ENCODE results near the gene ZNF687. TPM values are rescaled to one million over a fixed set of nuclear protein-coding genes. Genes with fewer than 3 reads are reported as not detected.

ZNF687 gene
- total RNA-seq, 1 donor from 2014 or later = 67.9 TPM

DNA sequence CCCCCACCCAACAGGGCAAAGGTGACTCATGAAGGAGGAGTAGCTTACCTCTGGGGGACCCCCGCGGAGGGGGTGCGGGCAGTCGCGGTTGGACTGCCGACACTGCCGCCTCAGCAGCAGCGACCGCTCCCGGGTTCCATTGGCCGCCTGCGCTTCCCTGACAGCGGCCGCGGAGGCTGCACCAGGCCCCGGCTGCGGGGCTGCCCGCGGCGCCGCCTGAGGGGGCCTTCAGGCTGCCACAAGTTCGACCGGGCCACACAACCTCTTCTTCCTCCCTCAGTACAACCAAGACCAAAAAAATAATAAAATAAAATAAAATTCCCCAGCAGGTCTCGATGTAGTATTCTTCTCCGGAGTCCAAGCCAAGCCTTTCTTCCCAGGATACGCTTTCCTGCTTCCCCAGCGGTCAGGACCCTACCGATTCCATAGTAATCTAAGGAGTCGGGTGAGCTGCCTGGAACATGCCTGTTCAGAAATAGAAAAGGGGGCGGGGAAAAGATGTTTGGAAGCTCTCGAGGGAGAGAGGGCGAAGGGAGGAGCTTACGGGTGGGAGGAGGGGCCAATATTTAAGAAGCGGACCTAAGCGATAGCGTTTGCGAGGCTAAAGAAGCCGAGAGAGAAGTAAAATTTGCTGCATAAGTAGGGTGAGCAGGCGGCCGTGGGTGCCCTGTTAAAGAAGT, 45.3 kb downstream of the ZNF687 start, which contains the start of gene PI4KB:
Gene PI4KB (minus strand): TSS at position 194 of the 680 bp plus-strand sequence. CDS start 10,935 bp downstream, outside the sequence.
- peaks cover 0 to 22% of the 10 kb centered on the region in 2 donors for H3K4me1 ChIP-seq
- peak within 1 kb of the TSS; percentile 92 to 93 for H3K27ac ChIP-seq
- DNase-seq (ENCODE audit: low spot score in 2 of 2) = peak; percentile 72 to 97
- TF ChIP-seq, protein P1, sequence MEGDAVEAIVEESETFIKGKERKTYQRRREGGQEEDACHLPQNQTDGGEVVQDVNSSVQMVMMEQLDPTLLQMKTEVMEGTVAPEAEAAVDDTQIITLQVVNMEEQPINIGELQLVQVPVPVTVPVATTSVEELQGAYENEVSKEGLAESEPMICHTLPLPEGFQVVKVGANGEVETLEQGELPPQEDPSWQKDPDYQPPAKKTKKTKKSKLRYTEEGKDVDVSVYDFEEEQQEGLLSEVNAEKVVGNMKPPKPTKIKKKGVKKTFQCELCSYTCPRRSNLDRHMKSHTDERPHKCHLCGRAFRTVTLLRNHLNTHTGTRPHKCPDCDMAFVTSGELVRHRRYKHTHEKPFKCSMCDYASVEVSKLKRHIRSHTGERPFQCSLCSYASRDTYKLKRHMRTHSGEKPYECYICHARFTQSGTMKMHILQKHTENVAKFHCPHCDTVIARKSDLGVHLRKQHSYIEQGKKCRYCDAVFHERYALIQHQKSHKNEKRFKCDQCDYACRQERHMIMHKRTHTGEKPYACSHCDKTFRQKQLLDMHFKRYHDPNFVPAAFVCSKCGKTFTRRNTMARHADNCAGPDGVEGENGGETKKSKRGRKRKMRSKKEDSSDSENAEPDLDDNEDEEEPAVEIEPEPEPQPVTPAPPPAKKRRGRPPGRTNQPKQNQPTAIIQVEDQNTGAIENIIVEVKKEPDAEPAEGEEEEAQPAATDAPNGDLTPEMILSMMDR (IDR thresholded peaks at IDR 0.05) = no peak
- H3K27me3 ChIP-seq = no peaks in the 10 kb centered on the region
- peaks cover 0 to 13% of the 10 kb centered on the region in 2 donors for H3K36me3 ChIP-seq
- intact Hi-C loops (cut with DNase I) = loop anchor here (1.0 to 5.0 kb wide), 4 partner anchors 16 to 70 kb away; partner anchors contain the start of genes PSMB4, RFX5 and ZNF687
- no peaks in the 10 kb centered on the region for H3K9me3 ChIP-seq
- H3K4me3 ChIP-seq = peak within 1 kb of the TSS; percentile 62 to 74

DNA sequence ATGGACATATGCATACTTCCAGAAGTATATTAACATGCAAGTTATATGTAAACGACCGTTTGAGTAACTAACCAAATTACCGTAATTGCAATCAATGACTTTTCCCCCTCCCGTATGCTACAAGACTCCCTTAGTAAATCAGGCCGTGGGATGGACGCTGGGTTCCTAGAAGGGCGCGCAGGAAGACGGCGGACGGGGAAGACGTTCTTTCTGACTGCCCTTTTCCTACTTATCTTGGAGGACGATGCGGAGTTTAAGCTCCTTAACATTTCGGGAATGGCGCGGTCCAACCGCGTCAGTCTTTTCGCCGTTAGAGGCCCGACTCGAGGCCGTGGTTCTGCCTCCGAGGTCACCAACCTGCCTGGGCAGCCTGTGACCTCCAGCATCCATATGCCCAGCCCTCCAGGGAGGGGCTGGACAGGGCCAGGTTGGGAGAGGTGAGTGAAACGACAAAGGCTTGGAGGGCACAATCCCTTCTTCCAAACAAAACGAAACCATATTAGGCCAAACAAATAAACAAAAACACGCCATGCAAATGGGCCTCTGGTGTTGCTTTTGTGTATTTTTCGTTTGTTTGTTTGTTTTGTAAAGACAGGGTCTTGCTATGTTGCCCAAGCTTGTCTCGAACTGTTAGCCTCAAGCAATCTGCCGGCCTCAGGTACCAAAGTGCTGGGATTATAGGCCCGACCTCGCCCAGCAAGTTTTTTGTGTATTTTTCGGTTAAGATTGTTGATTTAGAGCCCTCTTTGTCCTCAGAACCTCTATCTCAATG, 46.0 kb downstream of the ZNF687 start:
- H3K4me1 ChIP-seq = peaks cover 0 to 22% of the 10 kb centered on the region in 2 donors
- peak overlapping the region; percentile 62 to 74 for H3K4me3 ChIP-seq
- no peak for DNase-seq (ENCODE audit: low spot score in 2 of 2)
- TF ChIP-seq, protein P1 (IDR thresholded peaks at IDR 0.05) = no peak
- H3K27me3 ChIP-seq = no peaks in the 10 kb centered on the region
- H3K9me3 ChIP-seq = no peaks in the 10 kb centered on the region
- peaks cover 0 to 11% of the 10 kb centered on the region in 2 donors for H3K36me3 ChIP-seq
- intact Hi-C loops (cut with DNase I) = loop anchor here (1.0 to 5.0 kb wide), 4 partner anchors 17 to 69 kb away; partner anchors contain the start of genes PSMB4, RFX5 and ZNF687
- peak overlapping the region; percentile 92 to 93 for H3K27ac ChIP-seq

DNA sequence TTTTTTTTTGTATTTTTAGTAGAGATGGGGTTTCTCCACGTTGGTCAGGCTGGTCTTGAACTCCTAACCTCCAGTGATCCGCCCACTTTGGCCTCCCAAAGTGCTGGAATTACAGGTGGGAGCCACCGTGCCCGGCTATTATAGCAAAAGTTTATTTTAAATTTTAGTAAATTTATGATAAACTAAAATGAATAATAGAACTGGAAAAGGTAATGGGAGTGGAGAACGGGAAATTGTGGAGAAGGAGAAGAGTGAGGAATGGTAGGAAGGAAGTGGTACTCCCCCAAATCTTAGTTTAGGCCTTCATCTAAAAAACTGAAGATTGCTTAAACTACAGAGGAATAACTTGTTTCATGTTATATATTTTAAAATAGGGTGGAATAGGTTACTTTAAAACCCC, 52.7 kb downstream of the ZNF687 start:
- Histone ChIP-seq H3K4me1 (no peaks in the 10 kb centered on the region), H3K36me3 (no peaks in the 10 kb centered on the region), H3K9me3 (no peaks in the 10 kb centered on the region), H3K27me3 (no peaks in the 10 kb centered on the region), H3K4me3 (no peak overlapping the region), H3K27ac (no peak overlapping the region)
- intact Hi-C loops (cut with DNase I) = no loop called here
- no peak for DNase-seq (ENCODE audit: low spot score in 2 of 2)
- TF ChIP-seq, protein P1 (IDR thresholded peaks at IDR 0.05) = no peak

DNA sequence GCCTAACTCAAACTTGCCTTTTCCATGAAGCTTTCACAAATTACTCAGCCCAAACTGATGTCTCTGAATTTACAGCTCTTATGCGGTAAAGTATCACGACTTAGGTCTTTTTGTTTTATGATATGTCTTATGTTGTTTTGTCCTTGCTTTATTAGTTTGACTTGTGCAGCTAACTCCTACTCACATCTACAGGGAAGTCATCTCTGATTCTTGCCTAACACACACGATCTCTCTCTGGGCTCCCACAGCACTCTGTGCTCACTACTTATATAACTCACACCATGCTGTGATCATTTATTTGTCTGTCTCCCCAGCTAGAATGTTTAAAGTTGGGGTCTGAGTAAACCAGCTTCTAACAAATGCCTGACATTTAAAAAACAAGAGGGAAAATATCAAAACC, 54.5 kb downstream of the ZNF687 start:
- Histone ChIP-seq H3K27ac (no peak overlapping the region), H3K4me1 (no peaks in the 10 kb centered on the region), H3K36me3 (no peaks in the 10 kb centered on the region), H3K27me3 (no peaks in the 10 kb centered on the region), H3K9me3 (no peaks in the 10 kb centered on the region), H3K4me3 (no peak overlapping the region)
- intact Hi-C loops (cut with DNase I) = no loop called here
- DNase-seq (ENCODE audit: low spot score in 2 of 2) = no peak
- TF ChIP-seq, protein P1 (IDR thresholded peaks at IDR 0.05) = no peak

DNA sequence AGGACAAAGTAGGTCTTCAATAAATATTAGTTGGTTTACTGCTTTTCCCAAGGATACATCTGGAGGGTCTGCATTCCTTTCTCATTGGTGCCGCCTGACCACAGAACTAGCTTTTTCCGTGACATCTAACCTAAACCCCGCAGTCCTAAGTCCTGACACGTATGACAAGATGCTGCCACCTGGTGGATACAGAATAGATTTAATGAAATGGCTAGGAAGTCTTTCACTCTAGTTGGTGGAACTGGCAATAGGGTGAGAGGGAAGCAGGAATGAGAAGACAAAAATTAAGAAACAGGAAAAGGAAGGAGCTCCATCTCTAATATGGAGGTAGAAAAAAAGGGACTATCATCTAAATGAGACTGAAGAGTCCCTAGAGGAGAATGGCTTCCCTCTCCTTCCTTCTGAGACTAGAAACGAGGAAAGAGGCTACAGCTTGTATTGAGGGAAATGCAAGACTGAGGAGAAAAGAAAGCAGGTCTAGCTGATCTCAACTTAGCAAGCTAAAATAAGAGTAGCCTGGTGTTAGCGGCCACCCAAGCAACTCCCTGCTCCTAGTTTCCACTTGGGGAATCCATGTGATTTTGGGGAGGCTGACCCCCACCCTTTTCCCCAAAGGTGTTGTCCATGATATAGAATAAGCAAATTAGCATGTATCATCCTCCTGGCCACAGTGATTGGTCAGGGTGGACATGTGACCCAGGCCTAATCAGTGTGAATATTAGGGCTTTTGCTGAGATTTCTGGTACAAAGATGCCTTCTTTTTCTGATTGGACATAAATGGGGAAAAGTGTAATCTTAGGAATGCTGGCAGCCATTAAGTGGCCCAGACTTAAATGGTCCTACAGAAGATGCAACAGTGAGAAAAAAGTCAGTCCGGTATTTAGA, 59.0 kb downstream of the ZNF687 start:
- DNase-seq (ENCODE audit: low spot score in 2 of 2) = no peak
- Histone ChIP-seq H3K36me3 (peaks cover 13 to 27% of the 10 kb centered on the region in 2 donors), H3K4me3 (no peak overlapping the region), H3K4me1 (peaks cover 0 to 3% of the 10 kb centered on the region in 2 donors), H3K27me3 (no peaks in the 10 kb centered on the region), H3K9me3 (no peaks in the 10 kb centered on the region), H3K27ac (peak overlapping the region; percentile 22 to 53)
- TF ChIP-seq, protein P1 (IDR thresholded peaks at IDR 0.05) = peak; percentile 68 to 73 (median 69)
- intact Hi-C loops (cut with DNase I) = loop anchor here (1.0 kb wide), 1 partner anchor 40 kb away; no protein-coding TSS in a partner anchor
